Measurements from ENCODE around the gene MAGEF1. TPM values are rescaled to one million over a fixed set of nuclear protein-coding genes. Genes with fewer than 3 reads are reported as not detected.

The MAGEF1 gene
- total RNA-seq, 2 experiments from 2014 or later, result 4.9 to 6.0 TPM

DNA sequence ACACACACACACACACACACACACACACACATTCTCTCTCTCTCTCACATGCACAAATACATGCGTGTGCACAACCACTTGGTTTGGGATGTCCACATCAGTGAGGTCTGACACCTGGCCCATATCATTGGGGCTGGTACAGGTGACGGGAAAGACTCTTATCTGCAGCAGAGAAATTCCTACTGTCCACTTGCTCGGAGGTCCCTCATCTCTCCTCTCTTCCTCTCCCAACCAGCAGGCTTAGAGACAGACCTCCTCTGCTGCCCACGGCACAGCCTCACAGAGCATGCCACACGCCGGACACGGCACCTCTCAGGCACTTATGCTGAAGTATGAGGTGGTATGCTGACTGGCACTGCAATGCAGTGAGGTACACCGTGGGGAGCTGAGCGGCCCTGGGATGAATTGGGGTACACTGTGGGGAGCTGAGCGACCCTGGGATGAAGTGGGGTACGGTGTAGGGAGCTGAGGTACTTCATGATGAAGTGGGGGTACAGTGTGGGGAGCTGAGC lies 41.7 kb downstream of the MAGEF1 start:
- Mint-ChIP-seq H3K9me3 (no peaks in the 10 kb centered on the region), H3K36me3 (no peaks in the 10 kb centered on the region), H3K4me3 (no peak overlapping the region), H3K27me3 (peaks cover 10% of the 10 kb centered on the region), H3K27ac (no peak overlapping the region), H3K4me1 (no peaks in the 10 kb centered on the region)
- no peak for DNase-seq
- POLR2A ChIA-PET, result no interaction called here
- ATAC-seq (ENCODE audit: low read depth), result no peak

DNA sequence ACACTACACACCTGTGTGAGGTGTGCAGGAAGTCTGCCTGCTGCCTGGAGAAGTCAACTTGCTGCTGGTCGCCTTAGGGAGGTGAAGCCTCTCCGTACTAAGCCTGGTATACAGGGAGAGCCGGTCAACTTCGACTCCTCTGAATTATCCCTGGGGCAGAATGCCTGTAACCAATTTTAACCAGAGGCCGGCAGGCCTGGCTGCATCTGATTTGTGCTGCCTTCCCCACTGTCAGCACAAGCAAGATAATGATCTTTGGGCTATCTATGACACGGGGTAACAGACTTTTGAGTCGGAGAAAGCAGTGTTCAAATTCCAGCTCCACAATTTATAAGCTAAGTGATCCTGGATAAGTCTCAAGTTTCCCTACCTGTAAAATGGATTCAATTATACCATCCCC lies 42.3 kb downstream of the MAGEF1 start:
- POLR2A ChIA-PET, result no interaction called here
- H3K4me1 Mint-ChIP-seq, result no peaks in the 10 kb centered on the region
- no peak for DNase-seq
- ATAC-seq (ENCODE audit: low read depth), result no peak
- no peaks in the 10 kb centered on the region for H3K36me3 Mint-ChIP-seq
- no peak overlapping the region for H3K27ac Mint-ChIP-seq
- no peak overlapping the region for H3K4me3 Mint-ChIP-seq
- H3K27me3 Mint-ChIP-seq, result peaks cover 10% of the 10 kb centered on the region
- H3K9me3 Mint-ChIP-seq, result no peaks in the 10 kb centered on the region

DNA sequence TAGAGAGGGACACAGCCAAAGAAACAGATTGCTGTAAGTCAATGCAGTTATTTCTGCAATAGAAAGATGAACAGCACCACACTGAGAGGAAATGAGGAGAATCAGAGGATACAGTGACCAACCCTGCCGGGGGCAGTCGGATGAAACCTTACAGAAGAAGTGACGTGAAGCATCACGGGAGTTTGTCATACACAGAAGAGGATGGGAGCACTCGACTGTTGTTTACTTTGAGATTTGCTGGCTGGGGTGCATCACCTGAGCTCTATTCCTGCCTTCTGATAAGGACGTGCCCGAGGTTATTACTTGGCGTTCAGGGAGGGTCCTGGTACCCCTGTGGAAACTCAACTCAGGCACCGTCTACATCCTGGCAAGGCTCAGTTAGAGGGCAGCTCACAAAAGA lies 45.4 kb downstream of the MAGEF1 start:
- Mint-ChIP-seq H3K4me3 (no peak overlapping the region), H3K27me3 (peaks cover 10% of the 10 kb centered on the region), H3K9me3 (no peaks in the 10 kb centered on the region), H3K27ac (no peak overlapping the region), H3K4me1 (no peaks in the 10 kb centered on the region), H3K36me3 (no peaks in the 10 kb centered on the region)
- no peak for ATAC-seq (ENCODE audit: low read depth)
- DNase-seq, result no peak
- POLR2A ChIA-PET, result interaction anchor here (0.6 kb wide), 1 partner anchor 20 kb away, joined by 3 read pairs; no protein-coding TSS in a partner anchor

DNA sequence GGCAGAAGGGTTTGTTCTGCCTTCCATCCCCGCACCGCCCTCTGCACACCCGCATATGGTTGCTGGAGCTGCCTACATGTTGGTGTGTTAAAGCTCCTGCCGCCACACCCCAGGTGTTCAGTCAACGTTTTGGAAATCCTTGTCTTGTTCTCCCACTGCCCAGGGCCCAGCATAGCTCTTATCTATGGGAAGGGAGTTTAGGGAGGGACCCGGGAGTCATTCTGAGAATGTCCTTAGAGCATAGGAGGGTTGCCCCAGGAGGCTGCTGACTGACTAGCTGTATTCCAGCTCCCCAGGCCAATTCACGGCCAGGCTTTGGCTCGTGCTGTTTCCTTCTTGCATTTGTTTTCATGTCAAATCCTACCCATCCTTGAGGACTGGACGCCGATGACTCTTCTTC lies 46.8 kb downstream of the MAGEF1 start:
- DNase-seq (no peak), ATAC-seq (ENCODE audit: low read depth) (no peak)
- Mint-ChIP-seq H3K36me3 (no peaks in the 10 kb centered on the region), H3K4me3 (no peak overlapping the region), H3K4me1 (no peaks in the 10 kb centered on the region), H3K9me3 (no peaks in the 10 kb centered on the region), H3K27ac (no peak overlapping the region), H3K27me3 (peaks cover 8% of the 10 kb centered on the region)
- POLR2A ChIA-PET, result no interaction called here

DNA sequence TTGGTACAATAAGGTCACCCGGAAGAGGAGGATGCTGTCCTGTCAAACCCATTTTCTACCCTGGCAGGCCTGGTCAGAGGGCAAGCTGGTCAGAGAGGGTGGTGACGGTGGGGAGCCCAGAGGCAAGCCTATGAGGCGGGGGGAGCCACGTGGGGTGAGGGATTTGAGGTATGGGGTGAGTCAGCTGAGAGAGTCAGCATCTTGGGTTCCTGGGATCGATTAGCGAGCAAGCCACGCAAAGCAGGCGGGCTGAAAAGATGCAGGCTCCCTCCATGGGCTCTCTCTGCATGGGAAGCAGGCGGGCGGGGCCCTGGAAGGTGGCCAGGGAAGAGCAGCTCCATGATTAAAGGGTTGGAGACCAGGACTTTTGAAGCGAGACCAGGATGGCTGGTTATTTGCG lies 48.1 kb downstream of the MAGEF1 start:
- Mint-ChIP-seq H3K9me3 (no peaks in the 10 kb centered on the region), H3K4me3 (no peak overlapping the region), H3K36me3 (no peaks in the 10 kb centered on the region), H3K4me1 (no peaks in the 10 kb centered on the region), H3K27me3 (peaks cover 8% of the 10 kb centered on the region), H3K27ac (no peak overlapping the region)
- DNase-seq, result no peak
- POLR2A ChIA-PET, result no interaction called here
- ATAC-seq (ENCODE audit: low read depth), result no peak

DNA sequence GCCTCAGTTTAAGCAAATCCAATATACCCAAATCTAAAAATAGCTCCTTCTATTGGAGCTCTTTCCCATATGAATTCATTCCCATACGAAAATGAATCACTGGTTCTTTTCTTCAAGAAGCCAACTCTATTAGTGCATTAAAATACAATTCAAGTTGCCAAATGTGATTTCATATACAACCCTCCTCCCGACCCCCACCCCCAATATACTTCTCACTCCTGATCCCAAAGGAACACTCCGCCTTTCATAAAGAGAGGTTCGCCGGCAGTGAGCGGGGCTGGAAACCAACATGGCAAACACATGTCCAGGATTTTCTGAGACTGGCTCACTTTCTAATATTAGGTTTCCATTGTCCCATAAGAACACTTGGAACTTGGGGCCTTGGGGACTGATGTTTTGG lies 48.5 kb downstream of the MAGEF1 start:
- Mint-ChIP-seq H3K27ac (no peak overlapping the region), H3K4me1 (no peaks in the 10 kb centered on the region), H3K4me3 (no peak overlapping the region), H3K27me3 (peaks cover 8% of the 10 kb centered on the region), H3K36me3 (no peaks in the 10 kb centered on the region), H3K9me3 (no peaks in the 10 kb centered on the region)
- POLR2A ChIA-PET, result no interaction called here
- no peak for ATAC-seq (ENCODE audit: low read depth)
- no peak for DNase-seq

DNA sequence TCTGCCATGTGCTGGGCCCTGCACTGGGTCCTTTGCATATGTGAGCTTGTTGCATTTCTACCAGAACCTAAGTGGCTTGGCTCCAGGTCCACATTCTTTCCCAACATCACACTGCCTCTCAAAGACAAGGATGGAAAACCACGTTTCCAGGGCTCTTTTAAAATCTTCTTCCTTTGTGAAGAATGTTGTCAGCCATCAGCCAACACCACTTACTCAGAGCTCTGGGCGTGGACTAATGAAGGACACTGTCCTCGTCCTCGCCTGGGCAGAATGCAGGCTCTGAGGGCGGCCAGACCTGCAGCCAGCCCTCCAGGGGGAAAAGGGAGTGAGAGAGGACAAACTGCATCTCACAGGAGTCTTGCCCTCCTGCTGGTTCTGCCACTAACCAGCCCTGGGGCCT lies 49.7 kb downstream of the MAGEF1 start:
- Mint-ChIP-seq H3K4me3 (no peak overlapping the region), H3K4me1 (no peaks in the 10 kb centered on the region), H3K9me3 (no peaks in the 10 kb centered on the region), H3K27ac (no peak overlapping the region), H3K27me3 (peaks cover 10% of the 10 kb centered on the region), H3K36me3 (no peaks in the 10 kb centered on the region)
- ATAC-seq (ENCODE audit: low read depth), result no peak
- DNase-seq, result no peak
- POLR2A ChIA-PET, result no interaction called here

DNA sequence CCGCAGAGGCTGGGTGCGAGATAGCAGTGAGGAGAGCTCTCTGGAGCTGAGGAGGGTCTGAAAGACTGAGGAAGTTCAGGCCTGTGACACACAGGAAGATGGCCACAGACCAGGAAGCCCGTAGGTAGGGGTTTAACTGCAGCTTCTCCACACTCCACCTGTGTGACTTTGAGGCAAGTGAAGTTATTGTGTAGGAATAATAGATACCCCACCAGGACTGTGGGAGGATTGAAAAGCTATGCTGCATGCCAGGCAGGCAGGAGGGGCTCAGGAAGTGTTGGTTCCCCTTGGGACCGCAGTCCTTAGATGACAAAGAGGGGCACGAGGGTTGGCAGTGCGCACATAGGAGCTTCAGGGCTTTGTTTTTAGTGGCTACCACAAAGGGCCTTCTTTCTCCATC lies 50.9 kb downstream of the MAGEF1 start:
- H3K27ac Mint-ChIP-seq, result no peak overlapping the region
- H3K4me3 Mint-ChIP-seq, result no peak overlapping the region
- no peak for ATAC-seq (ENCODE audit: low read depth)
- H3K36me3 Mint-ChIP-seq, result no peaks in the 10 kb centered on the region
- H3K27me3 Mint-ChIP-seq, result peaks cover 10% of the 10 kb centered on the region
- H3K9me3 Mint-ChIP-seq, result no peaks in the 10 kb centered on the region
- no peak for DNase-seq
- POLR2A ChIA-PET, result no interaction called here
- no peaks in the 10 kb centered on the region for H3K4me1 Mint-ChIP-seq

Other genes starting within 250 kb of the MAGEF1 start
- gene EPHB3, start 150.3 kb downstream of the MAGEF1 start, total RNA-seq, result under 1 TPM in 1 of 2 experiments, not detected in 1; 0.25 TPM
- 10 to 100 TPM; 56.8 to 59.1 TPM for gene VPS8, start 100.1 kb upstream of the MAGEF1 start, total RNA-seq